Vagina (tissue), 2 donors: ENCODE measurements around the gene CHRM4. TPM values are rescaled to one million over a fixed set of nuclear protein-coding genes. Genes with fewer than 3 reads are reported as not detected.

Experiments
- DNase-seq, 2 donors: peaks; one replicate each; pipeline ENCODE4 v3.0.0-alpha.2; 2017; ENCODE audit errors: extremely low spot score in 2 of 2
- H3K27ac ChIP-seq: fragments of 200-600 bp; sonication (generic); one replicate; pipeline ENCODE4 v1.5.1; 2019
- H3K27me3 ChIP-seq: fragments of 200-600 bp; sonication (generic); one replicate; pipeline ENCODE4 v1.5.1; 2019
- H3K36me3 ChIP-seq, 2 donors: fragments of 200-600 bp; sonication (generic); one replicate each; pipeline ENCODE4 v1.5.1; 2017 to 2019
- H3K4me1 ChIP-seq: fragments of 200-600 bp; sonication (generic); one replicate; pipeline ENCODE4 v1.5.1; 2019
- H3K4me3 ChIP-seq, 2 donors: fragments of 200-600 bp; sonication (generic); 1 replicate in 1 of 2; 2 replicates in 1 of 2; pipeline ENCODE4 v1.5.1; 2016 to 2019
- H3K9me3 ChIP-seq: fragments of 200-600 bp; sonication (generic); one replicate; pipeline ENCODE4 v1.5.1; 2019
- CTCF ChIP-seq, 3 experiments: fragments of 450-650 bp in 2 of 3; fragments of 200-600 bp in 1 of 3; sonication (generic) in 1 of 3; IDR thresholded peaks; one replicate each; pipeline ENCODE4 v1.5.1; 2017 to 2019; ENCODE audit warnings: antibody characterized with exemption in 3 of 3, mild to moderate bottlenecking in 2 of 3, moderate library complexity in 2 of 3
- POLR2A ChIP-seq, 2 donors: fragments of 450-650 bp; IDR thresholded peaks; one replicate each; pipeline ENCODE4 v1.6.1; 2017; ENCODE audit warnings: antibody characterized with exemption in 2 of 2, mild to moderate bottlenecking in 2 of 2, moderate library complexity in 2 of 2
- POLR2AphosphoS5 ChIP-seq, 2 donors: sonication (generic); formaldehyde crosslinking; IDR thresholded peaks; one replicate each; pipeline ENCODE4 v1.9.0; 2017; ENCODE audit warnings: antibody characterized with exemption in 2 of 2, mild to moderate bottlenecking in 2 of 2, low read depth in 1 of 2; ENCODE audit not compliant: insufficient read depth in 1 of 2
- intact Hi-C: fragments of 100-400 bp; cut with DNase I; formaldehyde crosslinking; loops from one replicate; pipeline ENCODE4 v1.15.1; 2023
- total RNA-seq: library from RNA; depleted of rRNA; stranded (reverse); fragments of >200 nt; gene quantifications from one replicate; pipeline ENCODE4 v1.2.3, GENCODE V29; 2016

CHRM4 gene
- total RNA-seq, 1 donor from 2014 or later: not detected

GRCh38 chr11:46353698-46354097 lies 37.9 kb downstream of the CHRM4 start:
- intact Hi-C loops: no loop called here

GRCh38 chr11:46352063-46352841 lies 39.3 kb downstream of the CHRM4 start:
- Histone ChIP-seq H3K27me3 (no peaks in the 10 kb centered on the region), H3K4me3 (no peak overlapping the region), H3K36me3 (no peaks in the 10 kb centered on the region), H3K4me1 (peaks cover 75% of the 10 kb centered on the region), H3K9me3 (no peaks in the 10 kb centered on the region), H3K27ac (peak overlapping the region; percentile 16)
- TF ChIP-seq POLR2A (IDR thresholded peaks at IDR 0.05): no peak
- TF ChIP-seq CTCF (IDR thresholded peaks at IDR 0.05): peak; percentile 31 to 58 (median 38)
- intact Hi-C loops: no loop called here
- no peak for DNase-seq

More at GRCh38 chr11:46353698-46354097, 37.9 kb downstream of the CHRM4 start:
- Histone ChIP-seq H3K4me3 (no peak overlapping the region), H3K36me3 (no peaks in the 10 kb centered on the region), H3K27me3 (no peaks in the 10 kb centered on the region), H3K4me1 (peaks cover 72% of the 10 kb centered on the region), H3K27ac (no peak overlapping the region), H3K9me3 (no peaks in the 10 kb centered on the region)
- DNase-seq: no peak
- no peak for TF ChIP-seq POLR2AphosphoS5 (IDR thresholded peaks at IDR 0.05; ENCODE audit: insufficient read depth in 1 of 2, low read depth in 1 of 2)
- TF ChIP-seq CTCF (IDR thresholded peaks at IDR 0.05): no peak
- no peak for TF ChIP-seq POLR2A (IDR thresholded peaks at IDR 0.05)

GRCh38 chr11:46351606-46352005 lies 40.0 kb downstream of the CHRM4 start:
- no peak overlapping the region for H3K4me3 ChIP-seq
- TF ChIP-seq CTCF (IDR thresholded peaks at IDR 0.05) (no peak), POLR2AphosphoS5 (IDR thresholded peaks at IDR 0.05; ENCODE audit: insufficient read depth in 1 of 2, low read depth in 1 of 2) (no peak), POLR2A (IDR thresholded peaks at IDR 0.05) (no peak)
- peaks cover 73% of the 10 kb centered on the region for H3K4me1 ChIP-seq
- no peaks in the 10 kb centered on the region for H3K36me3 ChIP-seq
- H3K27ac ChIP-seq: peak overlapping the region; percentile 16
- DNase-seq: no peak
- H3K27me3 ChIP-seq: no peaks in the 10 kb centered on the region
- no peaks in the 10 kb centered on the region for H3K9me3 ChIP-seq
- intact Hi-C loops: no loop called here

GRCh38 chr11:46351148-46351547 lies 40.4 kb downstream of the CHRM4 start:
- H3K4me3 ChIP-seq: no peak overlapping the region
- H3K27me3 ChIP-seq: no peaks in the 10 kb centered on the region
- TF ChIP-seq CTCF (IDR thresholded peaks at IDR 0.05): no peak
- no peak for TF ChIP-seq POLR2A (IDR thresholded peaks at IDR 0.05)
- no peak for TF ChIP-seq POLR2AphosphoS5 (IDR thresholded peaks at IDR 0.05; ENCODE audit: insufficient read depth in 1 of 2, low read depth in 1 of 2)
- H3K9me3 ChIP-seq: no peaks in the 10 kb centered on the region
- H3K36me3 ChIP-seq: no peaks in the 10 kb centered on the region
- peaks cover 73% of the 10 kb centered on the region for H3K4me1 ChIP-seq
- H3K27ac ChIP-seq: no peak overlapping the region
- DNase-seq: no peak
- intact Hi-C loops: no loop called here

GRCh38 chr11:46350695-46351094 lies 40.9 kb downstream of the CHRM4 start:
- DNase-seq: no peak
- peaks cover 74% of the 10 kb centered on the region for H3K4me1 ChIP-seq
- no peak overlapping the region for H3K4me3 ChIP-seq
- no peaks in the 10 kb centered on the region for H3K36me3 ChIP-seq
- no peak overlapping the region for H3K27ac ChIP-seq
- intact Hi-C loops: no loop called here
- TF ChIP-seq POLR2A (IDR thresholded peaks at IDR 0.05) (no peak), CTCF (IDR thresholded peaks at IDR 0.05) (no peak), POLR2AphosphoS5 (IDR thresholded peaks at IDR 0.05; ENCODE audit: insufficient read depth in 1 of 2, low read depth in 1 of 2) (no peak)
- no peaks in the 10 kb centered on the region for H3K9me3 ChIP-seq
- H3K27me3 ChIP-seq: no peaks in the 10 kb centered on the region
